ENCODE measurements around the gene ANKRD35. TPM values are rescaled to one million over a fixed set of nuclear protein-coding genes. Genes with fewer than 3 reads are reported as not detected.

Gene ANKRD35
- total and polyA plus RNA-seq, 2 of the 8 experiments (the other 6 are each of a cell fraction or from before 2014, with no cell fraction given) = 1.6 to 3.0 TPM

GRCh38 chr1:145879775-145880174 lies 5.9 kb downstream of the ANKRD35 start (continued):
- TF ChIP-seq ASH2L (IDR thresholded peaks at IDR 0.05; ENCODE audit: low read length) (no peak), GABPA (IDR thresholded peaks at IDR 0.05; ENCODE audit: borderline replicate concordance, insufficient read depth, low read length) (no peak), TAF1 (IDR thresholded peaks at IDR 0.05; ENCODE audit: low read depth, low read length) (no peak), CHD2 (IDR thresholded peaks at IDR 0.05; ENCODE audit: low read length) (no peak)

All from H1 (cell line).